ENCODE results near the gene KNG1. TPM values are rescaled to one million over a fixed set of nuclear protein-coding genes. Genes with fewer than 3 reads are reported as not detected.

Gene KNG1
- total RNA-seq, 6 experiments from 2014 or later = 432 to 1,537 (median 1,171) TPM

GRCh38 chr3:186742618-186743380 lies 25.6 kb downstream of the KNG1 start:
- H3K36me3 ChIP-seq = peaks cover 0 to 52% (median 16%) of the 10 kb centered on the region in 4 donors
- peak overlapping the region; percentile 14 to 74 (median 58) for H3K27ac ChIP-seq
- intact Hi-C loops (cut with DNase I) = no loop called here
- no peak overlapping the region for H3K4me3 ChIP-seq
- peaks cover 0 to 68% (median 26%) of the 10 kb centered on the region in 4 donors for H3K4me1 ChIP-seq
- ATAC-seq (peak; percentile 43 to 62 (median 52)), DNase-seq (no peak)
- WGBS (ENCODE audit: insufficient coverage, low coverage, low lambda C conversion rate, missing lambda C conversion rate) = 42% methylated on average over 6 of the region's 7 CpGs
- no peaks in the 10 kb centered on the region for H3K27me3 ChIP-seq
- TF ChIP-seq CTCF (IDR thresholded peaks at IDR 0.05) (no peak), POLR2A (IDR thresholded peaks at IDR 0.05) (no peak)
- H3K9me3 ChIP-seq = no peaks in the 10 kb centered on the region

- Histone ChIP-seq H3K9me3 (no peaks in the 10 kb centered on the region), H3K27ac (peak overlapping the region; percentile 14 to 68 (median 58)), H3K27me3 (no peaks in the 10 kb centered on the region), H3K4me1 (peaks cover 0 to 68% (median 26%) of the 10 kb centered on the region in 4 donors), H3K36me3 (peaks cover 0 to 43% (median 14%) of the 10 kb centered on the region in 4 donors), H3K4me3 (no peak overlapping the region)
- ATAC-seq (peak in 1 of 4 donors; percentile 4), DNase-seq (no peak)
- 44% methylated on average over 3 of the region's 3 CpGs for WGBS (ENCODE audit: insufficient coverage, low coverage, low lambda C conversion rate, missing lambda C conversion rate)
- intact Hi-C loops (cut with DNase I) = no loop called here
- TF ChIP-seq CTCF (IDR thresholded peaks at IDR 0.05) (no peak), POLR2A (IDR thresholded peaks at IDR 0.05) (no peak)
Observed at GRCh38 chr3:186743666-186744065, 26.5 kb downstream of the KNG1 start.

- Histone ChIP-seq H3K27me3 (no peaks in the 10 kb centered on the region), H3K27ac (peak overlapping the region; percentile 52 to 68 (median 58)), H3K36me3 (peaks cover 0 to 20% (median 6%) of the 10 kb centered on the region in 4 donors), H3K4me3 (no peak overlapping the region), H3K9me3 (no peaks in the 10 kb centered on the region), H3K4me1 (peaks cover 0 to 52% (median 19%) of the 10 kb centered on the region in 4 donors)
- DNase-seq (peak; percentile 55 to 72 (median 68)), ATAC-seq (peak; percentile 63 to 73 (median 68))
- intact Hi-C loops (cut with DNase I) = no loop called here
- TF ChIP-seq POLR2A (IDR thresholded peaks at IDR 0.05) = no peak
- 11% methylated on average over 9 of the region's 10 CpGs for WGBS (ENCODE audit: insufficient coverage, low coverage, low lambda C conversion rate, missing lambda C conversion rate)
Observed at GRCh38 chr3:186746008-186746407, 28.8 kb downstream of the KNG1 start.

- intact Hi-C loops (cut with DNase I) = no loop called here
- no peak overlapping the region for H3K27ac ChIP-seq
- no peak for TF ChIP-seq POLR2A (IDR thresholded peaks at IDR 0.05)
- TF ChIP-seq CTCF (IDR thresholded peaks at IDR 0.05) = no peak
- peaks cover 0 to 10% (median 2%) of the 10 kb centered on the region in 4 donors for H3K4me1 ChIP-seq
- no peaks in the 10 kb centered on the region for H3K9me3 ChIP-seq
- WGBS (ENCODE audit: insufficient coverage, low coverage, low lambda C conversion rate, missing lambda C conversion rate) = 95% methylated on average over 2 of the region's 2 CpGs
- no peak overlapping the region for H3K4me3 ChIP-seq
- ATAC-seq (no peak), DNase-seq (no peak)
- H3K36me3 ChIP-seq = no peaks in the 10 kb centered on the region
- H3K27me3 ChIP-seq = no peaks in the 10 kb centered on the region
Observed at GRCh38 chr3:186750316-186750715, 33.2 kb downstream of the KNG1 start.

DNA sequence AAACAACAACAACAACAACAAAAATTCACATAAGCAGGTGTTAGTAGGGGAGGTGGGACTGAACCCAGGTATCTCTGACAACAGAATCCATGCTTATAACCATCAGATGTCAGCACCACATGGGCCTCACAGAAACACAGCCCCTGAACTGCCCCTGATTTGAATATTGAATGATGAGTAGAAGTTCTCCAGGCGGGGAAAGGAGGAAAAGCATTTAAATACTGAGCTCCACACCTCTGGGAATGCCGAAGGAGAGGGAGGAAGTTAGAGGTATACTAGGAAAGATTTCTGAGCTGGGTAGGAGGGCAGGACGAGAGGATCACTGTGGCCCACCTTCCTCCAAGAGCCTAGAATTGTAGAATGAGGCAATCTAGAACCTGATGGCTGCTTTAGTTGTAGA lies 34.3 kb downstream of the KNG1 start:
- Histone ChIP-seq H3K27ac (no peak overlapping the region), H3K36me3 (no peaks in the 10 kb centered on the region), H3K4me1 (no peaks in the 10 kb centered on the region), H3K9me3 (no peaks in the 10 kb centered on the region), H3K27me3 (no peaks in the 10 kb centered on the region), H3K4me3 (no peak overlapping the region)
- DNase-seq (no peak), ATAC-seq (no peak)
- 68% methylated on average over 3 of the region's 3 CpGs for WGBS (ENCODE audit: insufficient coverage, low coverage, low lambda C conversion rate, missing lambda C conversion rate)
- intact Hi-C loops (cut with DNase I) = no loop called here
- TF ChIP-seq CTCF (IDR thresholded peaks at IDR 0.05) (no peak), POLR2A (IDR thresholded peaks at IDR 0.05) (no peak)
